ACC112 (cell line): ENCODE measurements around the gene XIRP1.

ENCODE experiments used
- H2AFZ ChIP-seq: fragments of 200-600 bp; sonication (generic); one replicate; pipeline ENCODE4 v1.6.0; 2017; ENCODE audit warnings: antibody characterized with exemption, low read length; ENCODE audit not compliant: unreplicated experiment
- H3K27ac ChIP-seq: fragments of 200-600 bp; sonication (generic); 2 replicates; pipeline ENCODE4 v1.5.1; 2014; ENCODE audit warnings: low read depth, mild to moderate bottlenecking, antibody characterized with exemption, low read length, moderate library complexity
- H3K27me3 ChIP-seq: fragments of 200-600 bp; sonication (generic); 2 replicates; pipeline ENCODE4 v1.6.1; 2014; ENCODE audit warnings: mild to moderate bottlenecking, antibody characterized with exemption, low read length, moderate library complexity, mixed read lengths; ENCODE audit not compliant: insufficient read depth
- H3K36me3 ChIP-seq: fragments of 200-600 bp; sonication (generic); 2 replicates; pipeline ENCODE4 v1.6.1; 2016; ENCODE audit warnings: mild to moderate bottlenecking, antibody characterized with exemption, low read length, moderate library complexity, mixed read lengths; ENCODE audit not compliant: insufficient read depth
- H3K4me1 ChIP-seq: fragments of 200-600 bp; sonication (generic); one replicate; pipeline ENCODE4 v1.6.1; 2016; ENCODE audit warnings: low read length, mixed read lengths; ENCODE audit not compliant: insufficient read depth, unreplicated experiment, control insufficient read depth
- H3K4me3 ChIP-seq: fragments of 200-600 bp; sonication (generic); 2 replicates; pipeline ENCODE4 v1.5.1; 2014; ENCODE audit warnings: mild to moderate bottlenecking, low read depth, low read length
- H3K79me2 ChIP-seq: fragments of 200-600 bp; sonication (generic); one replicate; pipeline ENCODE4 v1.6.0; 2016; ENCODE audit warnings: low read length; ENCODE audit not compliant: control insufficient read depth, unreplicated experiment, insufficient read depth

XIRP1 gene

GRCh38 chr3:39133822-39134221 is 58.6 kb downstream of the XIRP1 start:
- H3K27ac ChIP-seq: no peak overlapping the region
- H2AFZ ChIP-seq: no peak overlapping the region
- H3K36me3 ChIP-seq: no peaks in the 10 kb centered on the region
- no peaks in the 10 kb centered on the region for H3K4me1 ChIP-seq
- no peaks in the 10 kb centered on the region for H3K27me3 ChIP-seq
- H3K4me3 ChIP-seq: no peak overlapping the region
- H3K79me2 ChIP-seq: no peaks in the 10 kb centered on the region
